Measurements from ENCODE around the gene CCR9.

The CCR9 gene

DNA sequence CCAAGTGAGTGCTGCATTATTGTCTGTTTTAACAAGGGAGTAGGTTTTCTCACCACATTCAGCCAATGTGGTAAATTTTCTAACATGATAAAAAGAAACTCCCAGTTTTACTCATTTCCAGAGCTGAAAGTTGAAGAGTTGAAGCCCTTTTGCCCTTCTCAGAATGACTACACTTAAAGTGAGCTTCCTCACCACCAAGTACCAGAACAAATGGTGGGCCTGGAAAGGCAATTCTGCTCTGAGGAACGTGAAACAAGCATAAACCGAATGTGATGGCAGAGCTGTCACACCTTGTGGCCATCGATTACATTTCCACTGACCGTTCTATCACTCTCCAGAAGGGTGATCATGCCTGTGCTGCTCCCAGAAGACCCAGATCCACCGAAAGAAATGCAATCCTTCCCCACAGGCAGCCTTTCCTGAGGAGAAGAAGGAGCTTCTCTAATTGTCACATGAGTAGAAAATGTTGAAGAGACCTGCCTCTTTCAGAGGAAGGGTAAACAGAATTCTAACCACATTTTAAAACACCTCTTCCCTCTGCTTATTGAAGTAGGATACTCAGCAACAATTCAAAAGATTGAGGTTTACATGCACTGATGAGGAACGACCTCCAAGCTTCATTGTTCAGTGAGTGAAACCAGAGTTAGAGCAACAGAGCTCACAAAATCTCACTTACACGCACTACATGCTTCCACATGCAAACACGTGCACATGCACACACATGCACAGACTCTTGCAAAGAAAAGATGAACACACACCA is 21.4 kb upstream of the CCR9 start:
- H3K4me3 Mint-ChIP-seq = no peak overlapping the region
- peaks cover 39% of the 10 kb centered on the region for H3K4me1 Mint-ChIP-seq
- no peak overlapping the region for H3K27ac Mint-ChIP-seq
- DNase-seq (ENCODE audit: low spot score in 2 of 2) (peak in 1 of 2 donors; percentile 69), ATAC-seq (peak; percentile 95)
- peaks cover 6% of the 10 kb centered on the region for H3K9me3 Mint-ChIP-seq
- no peaks in the 10 kb centered on the region for H3K36me3 Mint-ChIP-seq

GRCh38 chr3:45865563-45865962 is 20.8 kb upstream of the CCR9 start:
- ATAC-seq (no peak), DNase-seq (ENCODE audit: low spot score in 2 of 2) (no peak)
- no peak overlapping the region for H3K27ac Mint-ChIP-seq
- no peaks in the 10 kb centered on the region for H3K36me3 Mint-ChIP-seq
- H3K9me3 Mint-ChIP-seq = peaks cover 6% of the 10 kb centered on the region
- H3K4me3 Mint-ChIP-seq = no peak overlapping the region
- H3K4me1 Mint-ChIP-seq = peaks cover 45% of the 10 kb centered on the region

GRCh38 chr3:45868213-45868612 is 18.1 kb upstream of the CCR9 start:
- no peak for DNase-seq (ENCODE audit: low spot score in 2 of 2)
- no peaks in the 10 kb centered on the region for H3K36me3 Mint-ChIP-seq
- ATAC-seq = no peak
- H3K4me1 Mint-ChIP-seq = peaks cover 48% of the 10 kb centered on the region
- peaks cover 6% of the 10 kb centered on the region for H3K9me3 Mint-ChIP-seq
- no peak overlapping the region for H3K27ac Mint-ChIP-seq
- H3K4me3 Mint-ChIP-seq = no peak overlapping the region

DNA sequence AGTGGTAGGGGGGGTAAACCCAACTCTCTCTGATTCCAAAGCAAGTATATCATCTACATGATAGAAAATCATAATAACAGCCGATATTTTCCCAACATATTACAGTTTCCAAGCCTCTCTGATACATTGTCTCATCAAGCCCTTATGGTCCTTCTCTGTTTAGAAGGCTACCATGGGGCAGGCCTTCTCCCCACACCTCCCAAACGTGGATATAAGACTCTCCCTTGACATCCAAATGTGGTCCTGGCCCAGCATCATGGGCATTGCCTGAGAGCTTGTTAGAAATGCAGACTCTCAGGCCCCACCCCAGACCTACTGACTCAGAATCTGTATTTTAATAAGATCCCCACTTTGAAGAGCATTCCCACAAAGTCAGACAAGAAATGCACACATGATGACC is 17.7 kb upstream of the CCR9 start:
- H3K4me1 Mint-ChIP-seq = peaks cover 44% of the 10 kb centered on the region
- no peak overlapping the region for H3K27ac Mint-ChIP-seq

DNA sequence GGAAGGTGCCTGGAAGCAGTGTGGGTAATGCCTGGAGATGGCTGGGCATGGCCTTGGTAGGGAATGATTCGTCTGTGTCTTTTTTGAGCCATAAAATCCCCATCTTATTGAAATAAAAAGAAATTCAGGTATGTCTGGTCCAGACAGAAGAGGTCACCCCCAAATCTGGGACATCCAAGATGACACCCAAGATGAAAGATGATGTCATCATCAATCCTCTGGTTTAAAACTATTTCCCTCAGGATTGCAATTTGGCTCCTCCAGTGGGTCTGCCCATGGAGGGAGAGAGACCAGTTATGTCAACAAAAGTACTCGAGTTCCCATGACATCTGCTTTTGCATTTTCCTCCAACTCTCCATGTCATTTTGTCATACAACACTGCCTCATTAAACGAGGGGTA is 16.7 kb upstream of the CCR9 start:
- H3K9me3 Mint-ChIP-seq = peaks cover 5% of the 10 kb centered on the region
- no peaks in the 10 kb centered on the region for H3K36me3 Mint-ChIP-seq
- ATAC-seq (no peak), DNase-seq (ENCODE audit: low spot score in 2 of 2) (no peak)
- H3K4me1 Mint-ChIP-seq = peaks cover 42% of the 10 kb centered on the region
- H3K27ac Mint-ChIP-seq = no peak overlapping the region
- H3K4me3 Mint-ChIP-seq = no peak overlapping the region

More for the DNA sequence above, 17.7 kb upstream of the CCR9 start:
- no peak overlapping the region for H3K4me3 Mint-ChIP-seq
- ATAC-seq = no peak
- peaks cover 5% of the 10 kb centered on the region for H3K9me3 Mint-ChIP-seq
- no peak for DNase-seq (ENCODE audit: low spot score in 2 of 2)
- H3K36me3 Mint-ChIP-seq = no peaks in the 10 kb centered on the region

DNA sequence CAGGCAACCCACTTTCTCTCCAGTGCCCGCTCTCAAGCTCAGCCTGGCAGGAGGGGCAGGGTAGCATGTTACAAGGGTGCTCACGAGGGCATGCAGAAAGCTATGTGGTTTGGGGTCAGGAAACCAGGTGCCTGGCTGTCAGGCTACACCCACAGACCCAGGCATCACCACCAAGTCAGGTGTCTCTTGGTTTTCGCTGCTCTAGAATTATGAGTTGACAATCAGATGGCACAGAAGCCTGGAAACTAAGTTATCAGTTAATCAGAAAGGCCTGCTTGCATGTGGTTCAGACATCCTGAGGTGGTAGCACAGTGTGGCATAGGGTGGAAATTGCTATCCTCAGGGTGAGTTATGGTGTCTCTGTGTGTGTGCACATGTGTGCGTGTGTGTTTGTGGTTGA is 16.2 kb upstream of the CCR9 start:
- Mint-ChIP-seq H3K4me1 (peaks cover 42% of the 10 kb centered on the region), H3K4me3 (no peak overlapping the region), H3K36me3 (no peaks in the 10 kb centered on the region), H3K9me3 (peaks cover 5% of the 10 kb centered on the region), H3K27ac (no peak overlapping the region)
- ATAC-seq = peak; percentile 96
- no peak for DNase-seq (ENCODE audit: low spot score in 2 of 2)

DNA sequence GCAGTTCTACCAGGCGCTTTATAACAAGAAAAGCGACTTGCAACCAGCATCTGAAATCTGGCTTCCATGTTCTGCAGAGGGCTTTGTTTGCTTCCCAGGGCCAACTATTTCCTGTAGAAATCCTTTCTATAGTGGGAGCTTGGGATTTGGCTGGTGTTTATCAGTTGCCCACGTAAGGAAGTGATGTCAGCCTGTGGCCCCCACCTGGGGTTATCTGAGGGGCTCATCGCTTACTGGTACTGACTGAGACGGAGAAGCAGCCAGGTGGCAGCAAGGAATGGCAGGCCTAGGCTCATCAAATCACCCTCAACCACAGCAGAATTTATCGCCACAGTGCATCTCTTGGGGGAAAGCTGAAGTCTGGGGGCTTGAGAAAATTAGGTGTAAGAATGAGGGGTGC is 14.6 kb upstream of the CCR9 start:
- H3K9me3 Mint-ChIP-seq = peaks cover 5% of the 10 kb centered on the region
- no peak overlapping the region for H3K27ac Mint-ChIP-seq
- H3K4me1 Mint-ChIP-seq = peaks cover 41% of the 10 kb centered on the region
- DNase-seq (ENCODE audit: low spot score in 2 of 2) (no peak), ATAC-seq (no peak)
- H3K4me3 Mint-ChIP-seq = peak overlapping the region; percentile 5
- H3K36me3 Mint-ChIP-seq = no peaks in the 10 kb centered on the region

DNA sequence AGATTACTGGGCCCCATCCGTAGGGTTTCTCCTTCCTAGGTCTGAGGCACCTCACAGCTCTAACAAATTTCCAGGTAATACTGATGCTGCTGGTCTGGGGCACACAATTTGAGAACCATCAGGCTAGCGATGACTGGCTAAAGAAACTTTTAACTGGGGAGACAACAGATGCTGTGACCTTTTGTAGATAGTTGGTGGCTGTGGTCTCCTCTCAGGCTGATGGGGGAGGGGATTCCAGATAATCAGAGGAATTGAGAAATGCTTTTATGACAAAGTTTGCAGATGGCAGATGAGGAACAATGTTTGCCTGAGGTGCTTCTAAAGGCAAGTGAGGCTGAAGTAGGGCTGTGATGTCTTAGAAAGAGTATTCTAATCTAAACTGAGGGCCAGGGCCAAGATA is 13.8 kb upstream of the CCR9 start:
- no peak for DNase-seq (ENCODE audit: low spot score in 2 of 2)
- Mint-ChIP-seq H3K9me3 (peaks cover 5% of the 10 kb centered on the region), H3K36me3 (no peaks in the 10 kb centered on the region), H3K27ac (no peak overlapping the region), H3K4me1 (peaks cover 41% of the 10 kb centered on the region), H3K4me3 (no peak overlapping the region)
- no peak for ATAC-seq

- Mint-ChIP-seq H3K27ac (no peak overlapping the region), H3K9me3 (peaks cover 5% of the 10 kb centered on the region), H3K36me3 (no peaks in the 10 kb centered on the region), H3K4me3 (no peak overlapping the region), H3K4me1 (peaks cover 41% of the 10 kb centered on the region)
- DNase-seq (ENCODE audit: low spot score in 2 of 2) (no peak), ATAC-seq (no peak)
Measured at GRCh38 chr3:45873036-45873435, 13.3 kb upstream of the CCR9 start.

GRCh38 chr3:45873638-45874037 is 12.7 kb upstream of the CCR9 start:
- Mint-ChIP-seq H3K9me3 (peaks cover 5% of the 10 kb centered on the region), H3K27ac (no peak overlapping the region), H3K36me3 (no peaks in the 10 kb centered on the region), H3K4me1 (peaks cover 40% of the 10 kb centered on the region), H3K4me3 (no peak overlapping the region)
- DNase-seq (ENCODE audit: low spot score in 2 of 2) = no peak
- no peak for ATAC-seq

DNA sequence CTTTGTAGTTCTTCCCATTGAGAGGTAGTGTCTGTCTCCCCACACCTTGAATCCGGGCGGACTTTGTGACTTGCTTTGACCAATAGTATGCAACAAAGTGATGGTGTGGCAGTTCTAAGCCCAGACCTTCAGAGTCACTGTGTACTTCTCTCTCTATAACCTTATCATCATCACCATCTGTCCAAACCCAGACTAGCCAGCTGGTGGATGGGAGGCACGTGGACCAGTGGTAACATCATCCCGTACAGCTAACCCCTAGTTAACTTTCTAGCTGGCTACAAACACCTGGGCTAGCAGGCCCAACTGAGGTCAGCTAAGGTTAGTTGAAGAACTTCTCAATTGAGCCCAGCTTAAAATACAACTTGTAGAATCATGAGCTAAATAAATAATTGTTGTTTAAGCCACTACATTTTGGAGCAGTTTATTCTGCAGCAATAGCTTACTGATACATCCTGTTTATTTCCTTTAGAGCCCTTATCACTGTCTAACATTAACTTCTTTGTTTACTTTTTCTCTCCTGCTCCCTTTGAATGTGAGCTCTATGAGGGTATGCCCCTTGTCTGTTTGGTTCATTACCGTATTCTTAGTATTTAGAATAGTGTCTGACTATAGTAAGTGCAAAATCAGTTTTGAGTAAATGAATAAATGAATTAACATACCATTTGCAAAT is 11.5 kb upstream of the CCR9 start:
- DNase-seq (ENCODE audit: low spot score in 2 of 2) (no peak), ATAC-seq (no peak)
- Mint-ChIP-seq H3K4me3 (no peak overlapping the region), H3K9me3 (peaks cover 5% of the 10 kb centered on the region), H3K27ac (no peak overlapping the region), H3K4me1 (peaks cover 35% of the 10 kb centered on the region), H3K36me3 (no peaks in the 10 kb centered on the region)

DNA sequence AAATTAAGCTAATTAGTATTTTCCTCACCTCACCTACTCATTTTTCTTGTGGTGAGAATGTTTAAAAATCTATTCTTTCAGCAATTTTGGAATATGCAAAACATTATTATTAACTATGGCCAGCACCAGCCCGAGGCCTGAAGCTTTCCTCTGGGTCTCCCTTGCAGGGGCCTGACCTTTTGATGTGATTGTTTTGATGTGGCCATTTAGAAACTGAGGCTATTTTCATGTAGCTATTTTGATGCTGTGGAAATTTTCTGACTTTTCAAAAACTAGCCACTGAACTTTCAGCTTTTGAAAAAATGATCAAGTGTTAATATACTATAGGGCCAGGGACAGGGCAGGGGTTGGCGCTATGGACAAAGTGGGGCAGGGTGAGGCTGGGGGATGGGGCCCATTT is 8.2 kb upstream of the CCR9 start:
- Mint-ChIP-seq H3K36me3 (peaks cover 4% of the 10 kb centered on the region), H3K4me3 (no peak overlapping the region), H3K9me3 (peaks cover 5% of the 10 kb centered on the region), H3K27ac (no peak overlapping the region), H3K4me1 (peaks cover 31% of the 10 kb centered on the region)
- DNase-seq (ENCODE audit: low spot score in 2 of 2) = no peak
- ATAC-seq = no peak

DNA sequence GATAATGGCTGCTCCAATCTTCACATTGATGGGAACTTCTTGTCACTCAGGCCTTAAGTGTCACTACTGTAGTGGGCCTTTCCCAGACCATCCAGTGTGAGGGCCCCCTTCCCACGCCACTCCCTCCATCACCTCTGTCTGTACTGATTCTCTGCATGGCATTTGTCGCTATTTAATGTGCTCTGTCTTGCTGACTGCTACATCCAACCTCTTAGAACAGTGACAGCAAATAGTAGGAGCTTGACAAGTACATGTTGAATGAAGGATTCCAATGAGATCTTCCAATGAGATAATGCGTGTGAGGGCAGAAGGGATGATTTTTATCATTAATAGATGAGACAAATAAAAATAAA is 5.6 kb upstream of the CCR9 start:
- no peaks in the 10 kb centered on the region for H3K9me3 Mint-ChIP-seq
- H3K36me3 Mint-ChIP-seq = peaks cover 4% of the 10 kb centered on the region
- H3K4me3 Mint-ChIP-seq = no peak overlapping the region
- ATAC-seq (no peak), DNase-seq (ENCODE audit: low spot score in 2 of 2) (no peak)
- peak overlapping the region; percentile 10 for H3K27ac Mint-ChIP-seq
- peaks cover 35% of the 10 kb centered on the region for H3K4me1 Mint-ChIP-seq

- Mint-ChIP-seq H3K36me3 (peaks cover 4% of the 10 kb centered on the region), H3K9me3 (no peaks in the 10 kb centered on the region), H3K4me1 (peaks cover 37% of the 10 kb centered on the region), H3K4me3 (peak overlapping the region; percentile 12), H3K27ac (peak overlapping the region; percentile 10)
- DNase-seq (ENCODE audit: low spot score in 2 of 2) = peak; percentile 13 to 64
- peak; percentile 98 for ATAC-seq
Measured at GRCh38 chr3:45881078-45882022, 5.0 kb upstream of the CCR9 start.

DNA sequence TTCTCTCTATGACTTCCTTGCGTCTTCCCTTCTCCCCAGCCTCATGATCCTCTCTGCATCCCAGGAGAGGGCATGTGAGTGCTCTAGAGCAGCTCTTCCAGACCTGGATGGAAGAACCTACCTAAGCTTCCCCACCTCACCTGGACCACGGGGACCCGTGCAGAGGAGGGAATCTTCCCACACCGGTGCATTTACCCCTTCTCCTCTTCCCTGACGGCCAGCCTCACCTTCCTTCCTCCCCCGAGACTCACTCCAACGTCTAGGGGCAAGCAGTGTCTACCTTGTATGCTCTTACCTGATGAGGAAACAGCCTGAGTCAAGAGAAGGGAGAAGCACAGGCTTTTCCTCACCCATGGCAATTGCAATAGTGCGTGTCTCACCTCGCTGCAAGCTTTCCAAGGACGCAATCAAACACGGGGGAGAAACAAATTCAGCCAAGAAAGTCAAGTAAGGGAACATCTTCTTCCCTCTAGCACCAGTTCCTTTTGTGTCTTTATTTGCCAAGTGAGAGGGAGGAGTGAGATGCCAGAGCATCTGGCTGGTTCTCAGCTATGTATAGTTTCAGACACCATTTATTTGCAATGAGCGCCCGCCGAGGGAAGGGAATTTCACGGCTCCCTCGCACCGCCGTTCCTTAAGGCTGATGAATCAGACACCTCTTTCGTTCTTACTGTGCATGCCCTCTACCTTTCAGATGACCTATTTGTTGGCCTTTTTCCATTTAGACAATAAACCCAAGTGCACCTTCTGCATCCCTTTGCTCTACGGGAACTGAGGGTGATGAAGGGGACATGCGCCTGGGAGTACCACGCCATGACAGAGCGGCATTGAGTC is 1.8 kb upstream of the CCR9 start:
- Mint-ChIP-seq H3K27ac (no peak overlapping the region), H3K36me3 (peaks cover 4% of the 10 kb centered on the region), H3K4me3 (peak overlapping the region; percentile 5), H3K4me1 (peaks cover 50% of the 10 kb centered on the region), H3K9me3 (no peaks in the 10 kb centered on the region)
- ATAC-seq = peak; percentile 33
- DNase-seq (ENCODE audit: low spot score in 2 of 2) = no peak

Measured in stimulated activated effector memory CD8-positive, alpha-beta T cell treated with anti-CD3 and anti-CD28 coated beads, Interleukin-12 subunit alpha, Interleukin-12 subunit beta, amount 100 ng/mL, for 72 hours (primary cell).